Measurements from ENCODE around the gene SYNE2.
"Not testable (repeated sequence)": the region's sequence is repeated elsewhere in the genome, so short reads cannot be mapped to it uniquely, and the experiment has no call there.

SYNE2 gene

GRCh38 chr14:63852817-63853731 lies at the start of gene SYNE2:
TSS of gene SYNE2 (plus strand) at chr14:63853004. CDS start at chr14:63909149, 56,145 bp downstream.
- no peak for DNase-seq (ENCODE audit: low read depth)

- not testable (repeated sequence) for DNase-seq (ENCODE audit: low read depth)
Observed at GRCh38 chr14:63803221-63803791, 49.5 kb upstream of the SYNE2 start.

- not testable (repeated sequence) for DNase-seq (ENCODE audit: low read depth)
Observed at GRCh38 chr14:63806064-63806463, 46.7 kb upstream of the SYNE2 start.

GRCh38 chr14:63811692-63812091 lies 41.1 kb upstream of the SYNE2 start:
- DNase-seq (ENCODE audit: low read depth), result not testable (repeated sequence)

GRCh38 chr14:63833728-63834127 lies 19.1 kb upstream of the SYNE2 start:
- DNase-seq (ENCODE audit: low read depth), result no peak

GRCh38 chr14:63840981-63841380 lies 11.8 kb upstream of the SYNE2 start:
- no peak for DNase-seq (ENCODE audit: low read depth)

- DNase-seq (ENCODE audit: low read depth), result no peak
Observed at GRCh38 chr14:63843796-63844195, 9.0 kb upstream of the SYNE2 start.

GRCh38 chr14:63848890-63849289 lies 3.9 kb upstream of the SYNE2 start:
- DNase-seq (ENCODE audit: low read depth), result no peak

- no peak for DNase-seq (ENCODE audit: low read depth)
Observed at GRCh38 chr14:63852271-63852816, 460 bp upstream of the SYNE2 start.

- DNase-seq (ENCODE audit: low read depth), result no peak
Observed at GRCh38 chr14:63853831-63854293, 1.1 kb downstream of the SYNE2 start.

GRCh38 chr14:63854330-63854729 lies 1.5 kb downstream of the SYNE2 start:
- no peak for DNase-seq (ENCODE audit: low read depth)

- DNase-seq (ENCODE audit: low read depth), result no peak
Observed at GRCh38 chr14:63855281-63855680, 2.5 kb downstream of the SYNE2 start.

- no peak for DNase-seq (ENCODE audit: low read depth)
Observed at GRCh38 chr14:63857466-63858030, 4.7 kb downstream of the SYNE2 start.

GRCh38 chr14:63860146-63860545 lies 7.3 kb downstream of the SYNE2 start:
- DNase-seq (ENCODE audit: low read depth), result no peak

GRCh38 chr14:63862163-63862562 lies 9.4 kb downstream of the SYNE2 start:
- DNase-seq (ENCODE audit: low read depth), result no peak

GRCh38 chr14:63863004-63863403 lies 10.2 kb downstream of the SYNE2 start:
- DNase-seq (ENCODE audit: low read depth), result no peak

- not testable (repeated sequence) for DNase-seq (ENCODE audit: low read depth)
Observed at GRCh38 chr14:63864775-63865174, 12.0 kb downstream of the SYNE2 start.

- DNase-seq (ENCODE audit: low read depth), result no peak
Observed at GRCh38 chr14:63867933-63868921, 15.4 kb downstream of the SYNE2 start.

GRCh38 chr14:63869940-63870752 lies 17.3 kb downstream of the SYNE2 start:
- not testable (repeated sequence) for DNase-seq (ENCODE audit: low read depth)

- DNase-seq (ENCODE audit: low read depth), result not testable (repeated sequence)
Observed at GRCh38 chr14:63870753-63871037, 17.9 kb downstream of the SYNE2 start.

GRCh38 chr14:63874223-63874622 lies 21.4 kb downstream of the SYNE2 start:
- no peak for DNase-seq (ENCODE audit: low read depth)

Data from CMK (cell line).